MM.1S (cell line): ENCODE data around the gene MCTP2.

Experiments
- CTCF ChIP-seq: fragments of 300-600 bp; sonication (generic); IDR thresholded peaks from 2 replicates; pipeline ENCODE4 v1.5.1; 2016; ENCODE audit warnings: antibody characterized with exemption, low read length, mixed read lengths
- EZH2 ChIP-seq: fragments of 300-600 bp; sonication (generic); optimal IDR thresholded peaks from 2 replicates; pipeline ENCODE3; 2017; ENCODE audit warnings: low read depth, mild to moderate bottlenecking, antibody characterized with exemption, low read length, mixed read lengths

GRCh38 chr15:94439158-94439557 is 207.8 kb downstream of the MCTP2 start:
- TF ChIP-seq EZH2 (no peak), CTCF (no peak)
